ENCODE measurements around the gene SORCS2.

Gene SORCS2

GRCh38 chr4:7241597-7242125 is 49.3 kb downstream of the SORCS2 start:
- in situ Hi-C loops (cut with HindIII; ENCODE audit: low sequenced_read_pairs), result no loop called here

DNA sequence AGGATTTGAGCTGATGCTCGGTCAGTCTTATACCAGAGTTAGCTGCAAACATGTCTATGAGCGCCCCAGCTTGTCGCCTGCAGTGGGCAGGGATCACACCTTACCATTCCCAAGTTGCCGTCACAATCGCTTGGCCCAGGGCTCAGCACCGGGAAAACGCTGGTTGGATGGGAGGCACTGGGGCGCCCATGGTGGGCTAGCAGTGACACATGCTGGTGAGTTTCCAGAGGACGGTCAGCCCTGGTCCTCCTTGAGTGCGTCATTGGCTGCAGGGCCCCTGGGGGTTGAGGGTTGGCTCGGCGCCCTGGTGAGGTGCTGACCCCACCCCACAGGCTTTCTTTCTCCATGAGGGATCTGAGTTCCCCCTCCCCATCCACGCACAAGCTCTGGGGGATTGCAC is 50.4 kb downstream of the SORCS2 start:
- in situ Hi-C loops (cut with HindIII; ENCODE audit: low sequenced_read_pairs), result no loop called here

- in situ Hi-C loops (cut with HindIII; ENCODE audit: low sequenced_read_pairs), result no loop called here
These were observed 51.4 kb downstream of the SORCS2 start for GRCh38 chr4:7243609-7244330.

- in situ Hi-C loops (cut with HindIII; ENCODE audit: low sequenced_read_pairs), result no loop called here
These were observed 52.0 kb downstream of the SORCS2 start for GRCh38 chr4:7244331-7244665.

- in situ Hi-C loops (cut with HindIII; ENCODE audit: low sequenced_read_pairs), result no loop called here
These were observed 52.5 kb downstream of the SORCS2 start for GRCh38 chr4:7244751-7245320.

- in situ Hi-C loops (cut with HindIII; ENCODE audit: low sequenced_read_pairs), result no loop called here
These were observed 55.2 kb downstream of the SORCS2 start for GRCh38 chr4:7247521-7247920.

DNA sequence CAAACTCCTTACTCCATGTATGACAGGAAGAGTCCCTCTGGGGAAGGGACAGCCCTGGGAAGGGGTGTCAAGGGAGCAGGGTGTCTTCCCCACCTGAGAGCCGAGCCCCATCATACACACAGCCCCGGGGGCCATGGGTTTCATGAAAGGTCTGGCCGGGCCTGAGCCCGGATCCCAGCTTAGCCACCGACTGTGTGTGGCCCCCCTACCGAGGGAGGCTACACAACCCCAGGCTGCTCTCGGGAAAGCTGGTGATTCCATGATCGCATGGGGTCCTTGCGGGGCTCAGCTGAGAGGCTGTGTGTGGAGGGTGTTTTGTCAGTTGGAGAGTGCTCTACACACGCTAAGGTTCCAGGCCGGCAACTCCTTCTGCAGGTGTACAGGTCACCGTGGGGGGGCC is 55.6 kb downstream of the SORCS2 start:
- in situ Hi-C loops (cut with HindIII; ENCODE audit: low sequenced_read_pairs), result no loop called here

GRCh38 chr4:7248857-7249256 is 56.5 kb downstream of the SORCS2 start:
- in situ Hi-C loops (cut with HindIII; ENCODE audit: low sequenced_read_pairs), result no loop called here

DNA sequence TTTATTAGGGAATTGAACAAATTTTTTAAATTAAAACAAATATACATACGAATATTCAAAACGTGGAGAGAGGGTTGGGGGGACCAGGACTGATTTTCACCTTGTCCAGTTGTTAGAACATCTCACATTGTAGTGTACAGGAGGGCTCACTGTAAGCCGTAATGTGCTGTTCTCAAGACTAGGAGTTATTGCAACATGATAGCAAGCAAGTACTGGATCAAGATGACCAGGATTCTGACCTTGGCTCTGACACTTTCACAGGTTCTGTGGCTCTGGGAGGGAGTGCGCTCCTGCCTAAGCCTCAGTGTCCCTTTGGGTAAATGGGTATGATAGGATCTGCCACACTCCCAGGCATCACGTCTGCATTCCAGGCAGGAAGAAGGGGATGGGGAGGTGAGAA is 59.0 kb downstream of the SORCS2 start:
- in situ Hi-C loops (cut with HindIII; ENCODE audit: low sequenced_read_pairs), result no loop called here

DNA sequence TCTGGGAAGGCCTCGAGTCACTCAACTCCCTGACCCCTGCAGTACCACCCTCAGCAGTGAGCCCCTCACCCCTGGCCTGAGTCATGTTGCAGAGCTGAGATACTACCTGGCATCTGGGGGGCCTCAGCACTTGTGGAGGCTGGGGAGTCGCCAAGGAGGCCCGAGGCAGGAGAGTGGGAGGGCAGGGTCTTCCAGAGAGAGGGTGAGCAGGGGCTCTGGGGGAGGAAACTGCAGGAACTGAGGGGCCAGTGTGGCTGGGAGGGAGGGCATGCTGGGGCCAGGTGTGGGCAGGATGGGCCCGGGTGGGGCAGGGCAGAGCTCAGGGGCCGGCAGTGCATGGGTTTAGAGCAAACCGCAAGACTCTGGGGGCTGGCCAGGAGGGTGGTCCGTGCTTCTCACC is 59.7 kb downstream of the SORCS2 start:
- in situ Hi-C loops (cut with HindIII; ENCODE audit: low sequenced_read_pairs), result no loop called here

- in situ Hi-C loops (cut with HindIII; ENCODE audit: low sequenced_read_pairs), result no loop called here
These were observed 60.4 kb downstream of the SORCS2 start for GRCh38 chr4:7252510-7253340.

GRCh38 chr4:7253341-7253700 is 61.0 kb downstream of the SORCS2 start:
- in situ Hi-C loops (cut with HindIII; ENCODE audit: low sequenced_read_pairs), result no loop called here

DNA sequence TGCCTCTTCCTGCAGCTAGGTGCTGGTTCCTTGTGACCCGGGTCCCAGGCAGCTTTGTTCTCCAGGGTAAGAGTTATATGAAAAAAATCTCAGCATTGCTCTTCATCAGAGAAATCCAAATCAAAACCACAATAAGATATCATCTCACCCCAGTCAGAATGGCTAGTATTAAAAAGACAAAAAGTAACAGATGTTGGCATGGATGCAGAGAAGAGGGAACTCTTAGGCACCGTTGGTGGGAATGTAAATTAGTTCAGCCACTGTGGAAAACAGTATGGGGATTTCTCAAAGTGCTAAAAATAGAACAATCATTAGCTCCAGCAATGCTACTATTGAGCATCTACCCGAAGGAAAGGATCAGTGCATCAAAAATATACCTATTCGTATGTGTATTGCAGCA is 61.5 kb downstream of the SORCS2 start:
- in situ Hi-C loops (cut with HindIII; ENCODE audit: low sequenced_read_pairs), result no loop called here

GRCh38 chr4:7254736-7255487 is 62.6 kb downstream of the SORCS2 start:
- in situ Hi-C loops (cut with HindIII; ENCODE audit: low sequenced_read_pairs), result no loop called here

DNA sequence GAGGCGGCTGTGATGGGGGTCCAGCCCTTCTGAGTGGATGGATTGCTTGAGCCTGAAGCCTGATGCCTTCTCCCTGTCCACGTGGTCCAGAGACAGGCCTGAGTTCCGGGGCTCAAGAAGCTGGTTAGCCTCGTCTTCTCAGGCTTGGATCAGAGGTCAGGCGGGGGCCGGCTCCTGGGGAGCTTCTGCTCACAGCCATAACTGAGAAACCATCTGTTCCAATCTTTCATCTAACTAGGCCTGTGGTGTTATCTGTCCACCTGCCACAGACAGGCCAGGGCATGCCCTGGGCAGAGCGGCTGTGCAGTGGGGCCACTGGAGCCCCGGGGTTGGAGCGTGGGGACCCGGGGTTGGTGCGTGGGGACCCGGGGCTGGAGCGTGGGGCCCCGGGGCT is 63.1 kb downstream of the SORCS2 start:
- in situ Hi-C loops (cut with HindIII; ENCODE audit: low sequenced_read_pairs), result no loop called here

GRCh38 chr4:7255996-7256395 is 63.7 kb downstream of the SORCS2 start:
- in situ Hi-C loops (cut with HindIII; ENCODE audit: low sequenced_read_pairs), result no loop called here

GRCh38 chr4:7256984-7257810 is 64.9 kb downstream of the SORCS2 start:
- in situ Hi-C loops (cut with HindIII; ENCODE audit: low sequenced_read_pairs), result no loop called here

DNA sequence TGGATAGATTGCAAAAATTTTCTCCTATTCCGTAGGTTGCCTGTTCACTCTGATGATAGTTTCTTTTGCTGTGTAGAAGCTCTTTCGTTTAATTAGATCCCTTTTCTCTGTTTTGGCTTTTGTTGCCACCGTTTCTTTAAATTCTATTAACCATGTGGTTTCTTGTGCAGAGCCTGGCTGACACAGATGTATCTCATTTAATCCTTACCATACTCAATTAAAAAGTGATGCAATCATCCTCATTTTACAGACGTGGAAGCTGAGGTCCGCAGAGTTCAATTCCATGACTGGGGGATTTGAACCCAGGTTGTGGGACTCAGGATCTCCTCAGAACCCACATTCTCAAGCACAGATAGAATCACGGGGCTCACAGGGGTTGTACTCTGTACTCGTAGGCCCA is 66.7 kb downstream of the SORCS2 start:
- in situ Hi-C loops (cut with HindIII; ENCODE audit: low sequenced_read_pairs), result no loop called here

GRCh38 chr4:7260569-7260968 is 68.2 kb downstream of the SORCS2 start:
- in situ Hi-C loops (cut with HindIII; ENCODE audit: low sequenced_read_pairs), result no loop called here

DNA sequence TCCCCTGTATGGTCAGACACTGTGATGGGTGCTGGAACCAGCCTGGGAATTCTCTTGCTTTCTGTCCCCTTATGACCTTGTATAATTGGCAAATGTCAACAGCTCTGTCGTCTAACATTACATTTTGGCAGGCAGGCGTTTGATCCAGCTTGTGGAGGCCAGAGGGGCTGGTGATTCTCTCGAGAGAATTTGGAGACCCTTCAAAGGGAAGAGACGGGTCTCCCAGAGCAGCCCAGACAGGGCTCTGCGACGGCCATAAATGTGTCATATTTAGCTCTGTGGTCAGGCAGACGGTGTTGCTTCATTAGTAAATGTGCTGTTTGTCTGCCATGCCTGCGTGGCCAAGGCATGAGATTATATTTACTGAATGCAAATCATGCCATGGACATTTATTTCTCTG is 68.7 kb downstream of the SORCS2 start:
- in situ Hi-C loops (cut with HindIII; ENCODE audit: low sequenced_read_pairs), result no loop called here

Measured in DLD1 (cell line).